CD14-positive monocyte (primary cell): ENCODE results near the gene CYP46A1. TPM values are rescaled to one million over a fixed set of nuclear protein-coding genes. Genes with fewer than 3 reads are reported as not detected.

ENCODE experiments used
- DNase-seq, 3 donors: peaks; one replicate each; pipeline ENCODE4 v3.0.0-alpha.2; 2011 to 2022
- H2AFZ ChIP-seq: 2 replicates; pipeline ENCODE4 v1.6.0; 2012; ENCODE audit warnings: mild to moderate bottlenecking, low read depth, low read length, inconsistent platforms; ENCODE audit not compliant: insufficient read depth, poor library complexity, severe bottlenecking
- H3K27ac ChIP-seq, 2 donors: 1 replicate in 1 of 2; 2 replicates in 1 of 2; pipeline ENCODE4 v1.5.1; 2012 to 2013; ENCODE audit warnings: low read length in 2 of 2, control low read depth in 1 of 2, inconsistent platforms in 1 of 2, low read depth in 1 of 2, mild to moderate bottlenecking in 1 of 2
- H3K27me3 ChIP-seq, 2 donors: one replicate each; pipeline versions ENCODE4 v1.6.0 to v1.6.1; 2011 to 2013; ENCODE audit warnings: low read length in 2 of 2; ENCODE audit not compliant: control insufficient read depth in 2 of 2, insufficient read depth in 2 of 2
- H3K36me3 ChIP-seq, 2 donors: replicated peaks in 1 of 2; 1 replicate in 1 of 2; 2 replicates in 1 of 2; pipeline versions ENCODE4 v1.5.1 to v1.6.1; 2012 to 2013; ENCODE audit warnings: low read length in 2 of 2, control low read depth in 1 of 2, inconsistent platforms in 1 of 2, mild to moderate bottlenecking in 1 of 2; ENCODE audit not compliant: insufficient read depth in 2 of 2, control insufficient read depth in 1 of 2
- H3K4me1 ChIP-seq, 2 donors: 1 replicate in 1 of 2; 2 replicates in 1 of 2; pipeline versions ENCODE4 v1.5.1 to v1.6.1; 2012 to 2013; ENCODE audit warnings: low read length in 2 of 2, control low read depth in 1 of 2, inconsistent platforms in 1 of 2, mild to moderate bottlenecking in 1 of 2, moderate library complexity in 1 of 2; ENCODE audit not compliant: insufficient read depth in 2 of 2, control insufficient read depth in 1 of 2
- H3K4me2 ChIP-seq: replicated peaks from 2 replicates; pipeline ENCODE3; 2012; ENCODE audit warnings: low read length, moderate library complexity, mild to moderate bottlenecking; ENCODE audit not compliant: poor library complexity, severe bottlenecking; ENCODE audit errors: extremely low read depth
- H3K4me3 ChIP-seq, 3 experiments: fragments of 200-600 bp in 1 of 3; sonication (generic) in 1 of 3; replicated peaks in 1 of 3; 1 replicate in 2 of 3; 2 replicates in 1 of 3; pipeline ENCODE4 v1.5.1; 2011 to 2013; ENCODE audit warnings: low read length in 3 of 3, mild to moderate bottlenecking in 3 of 3, control low read depth in 2 of 3, low read depth in 2 of 3, inconsistent platforms in 1 of 3, moderate library complexity in 1 of 3
- H3K79me2 ChIP-seq: 2 replicates; pipeline ENCODE4 v1.6.0; 2012; ENCODE audit warnings: mild to moderate bottlenecking, control low read depth, inconsistent platforms, low read length, moderate library complexity; ENCODE audit not compliant: insufficient read depth
- H3K9ac ChIP-seq: 2 replicates; pipeline ENCODE4 v1.6.0; 2017; ENCODE audit warnings: low read length, mild to moderate bottlenecking; ENCODE audit not compliant: insufficient read depth, poor library complexity, severe bottlenecking
- H3K9me3 ChIP-seq, 2 donors: replicated peaks in 1 of 2; 1 replicate in 1 of 2; 2 replicates in 1 of 2; pipeline versions ENCODE4 v1.5.1 to v1.6.1; 2012 to 2013; ENCODE audit warnings: low read length in 2 of 2, control low read depth in 1 of 2; ENCODE audit not compliant: control insufficient read depth in 1 of 2, insufficient read depth in 1 of 2
- H4K20me1 ChIP-seq: 2 replicates; pipeline ENCODE4 v1.6.0; 2012; ENCODE audit warnings: mild to moderate bottlenecking, low read length, control low read depth, moderate library complexity; ENCODE audit not compliant: insufficient read depth
- H3K27ac Mint-ChIP-seq, 7 donors: one replicate each; pipeline ENCODE4 v1.8.0; 2020; ENCODE audit warnings: mild to moderate bottlenecking in 7 of 7, mixed read lengths in 7 of 7, moderate library complexity in 6 of 7, inconsistent platforms in 2 of 7
- H3K27me3 Mint-ChIP-seq, 3 donors: one replicate each; pipeline ENCODE4 v1.8.0; 2021 to 2022; ENCODE audit warnings: low read depth in 3 of 3, mild to moderate bottlenecking in 3 of 3, mixed read lengths in 3 of 3, moderate library complexity in 3 of 3, inconsistent platforms in 1 of 3
- H3K36me3 Mint-ChIP-seq, 2 donors: one replicate each; pipeline ENCODE4 v1.8.0; 2020; ENCODE audit warnings: mixed read lengths in 2 of 2, inconsistent platforms in 1 of 2, mild to moderate bottlenecking in 1 of 2
- H3K4me1 Mint-ChIP-seq: one replicate; pipeline ENCODE4 v1.8.0; 2020; ENCODE audit warnings: mild to moderate bottlenecking, mixed read lengths
- H3K4me3 Mint-ChIP-seq, 2 donors: one replicate each; pipeline ENCODE4 v1.8.0; 2020; ENCODE audit warnings: mild to moderate bottlenecking in 2 of 2, mixed read lengths in 2 of 2, moderate library complexity in 1 of 2
- H3K9me3 Mint-ChIP-seq, 7 donors: one replicate each; pipeline ENCODE4 v1.8.0; 2020 to 2022; ENCODE audit warnings: mixed read lengths in 7 of 7, mild to moderate bottlenecking in 6 of 7, moderate library complexity in 6 of 7, inconsistent platforms in 2 of 7
- WGBS: methylation state at CpG from one replicate; pipeline ENCODE4 v1.1.5; 2013; ENCODE audit warnings: missing lambda C conversion rate; ENCODE audit not compliant: insufficient coverage; 5-methylcytosine and 5-hydroxymethylcytosine counted together
- intact Hi-C, 2 donors: fragments of 100-400 bp; cut with micrococcal nuclease; formaldehyde crosslinking; loops; one replicate each; pipeline versions ENCODE4 v1.15.0 to v1.15.1; 2023
- polyA plus RNA-seq, 3 donors: library from polyadenylated mRNA; depleted of rRNA in 1 of 3; unstranded in 2 of 3; stranded (reverse) in 1 of 3; fragments of 300-500 nt in 2 of 3; fragments of >200 nt in 1 of 3; fragmentation: Illumina TruSeq in 2 of 3; gene quantifications; 1 replicate in 2 of 3; 2 replicates in 1 of 3; pipeline ENCODE4 v1.2.3, GENCODE V29; 2012 to 2021
- TF ChIP-seq, protein P1 (sequence below): fragments of 200-600 bp; IDR thresholded peaks from one replicate; pipeline ENCODE4 v1.8.0; 2022; ENCODE audit warnings: antibody characterized with exemption, mild to moderate bottlenecking

CYP46A1 gene
- polyA plus RNA-seq, 3 donors: not detected

DNA sequence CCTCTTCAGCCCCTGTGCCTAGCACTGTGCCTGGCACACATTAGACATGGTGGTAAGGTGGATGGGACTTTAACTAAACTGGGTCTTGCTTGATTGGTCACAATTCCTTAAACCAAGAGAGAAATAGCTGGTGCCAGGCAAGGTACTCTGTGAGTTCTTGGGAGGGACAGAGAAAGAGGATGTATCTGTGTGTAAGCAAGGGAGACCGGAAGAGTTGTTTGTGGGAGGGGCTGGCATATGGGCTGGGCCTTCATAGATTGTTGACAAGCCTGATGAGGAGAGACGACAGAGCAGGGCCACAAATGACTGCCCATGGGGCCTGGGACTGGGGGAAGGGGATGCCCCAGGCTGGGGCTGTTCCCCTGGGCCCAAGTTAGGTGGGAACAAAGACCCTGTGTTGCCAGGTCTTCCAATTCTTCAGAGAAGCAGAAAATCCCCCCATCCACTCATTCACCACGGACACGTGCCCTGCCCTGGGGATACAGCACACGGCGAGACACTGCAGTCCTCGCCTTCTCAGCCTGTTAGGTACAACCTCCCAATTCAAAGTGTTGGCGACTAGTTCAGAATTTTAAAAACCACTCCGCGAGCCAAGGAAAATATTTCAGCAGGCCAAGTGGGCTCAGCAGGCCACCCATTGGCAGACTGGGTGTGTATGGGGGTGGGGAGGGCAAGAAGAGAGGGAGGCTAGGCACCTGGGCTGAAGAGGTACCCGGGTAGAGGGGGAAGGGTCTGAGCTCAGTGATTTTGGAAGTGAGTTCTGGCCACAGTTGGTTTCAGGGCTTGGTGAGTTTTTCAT, 11.4 kb upstream of the CYP46A1 start:
- H3K9me3 ChIP-seq: peaks cover 9 to 13% of the 10 kb centered on the region in 2 donors
- peaks cover 10% of the 10 kb centered on the region in 2 donors for H3K4me1 ChIP-seq
- Mint-ChIP-seq H3K4me3 (peak overlapping the region; percentile 25 to 33), H3K27ac (peak overlapping the region in 2 of 7 donors; percentile 45 to 73), H3K9me3 (peaks cover 4 to 18% (median 10%) of the 10 kb centered on the region in 7 donors), H3K27me3 (peaks cover 23 to 33% (median 29%) of the 10 kb centered on the region in 3 donors), H3K4me1 (peaks cover 10% of the 10 kb centered on the region), H3K36me3 (no peaks in the 10 kb centered on the region)
- H4K20me1 ChIP-seq: no peaks in the 10 kb centered on the region
- peaks cover 0 to 11% of the 10 kb centered on the region in 2 donors for H3K27me3 ChIP-seq
- H3K9ac ChIP-seq: no peak overlapping the region
- peak; percentile 25 to 43 (median 34) for DNase-seq
- intact Hi-C loops: no loop called here
- H3K27ac ChIP-seq: no peak overlapping the region
- TF ChIP-seq, protein P1, sequence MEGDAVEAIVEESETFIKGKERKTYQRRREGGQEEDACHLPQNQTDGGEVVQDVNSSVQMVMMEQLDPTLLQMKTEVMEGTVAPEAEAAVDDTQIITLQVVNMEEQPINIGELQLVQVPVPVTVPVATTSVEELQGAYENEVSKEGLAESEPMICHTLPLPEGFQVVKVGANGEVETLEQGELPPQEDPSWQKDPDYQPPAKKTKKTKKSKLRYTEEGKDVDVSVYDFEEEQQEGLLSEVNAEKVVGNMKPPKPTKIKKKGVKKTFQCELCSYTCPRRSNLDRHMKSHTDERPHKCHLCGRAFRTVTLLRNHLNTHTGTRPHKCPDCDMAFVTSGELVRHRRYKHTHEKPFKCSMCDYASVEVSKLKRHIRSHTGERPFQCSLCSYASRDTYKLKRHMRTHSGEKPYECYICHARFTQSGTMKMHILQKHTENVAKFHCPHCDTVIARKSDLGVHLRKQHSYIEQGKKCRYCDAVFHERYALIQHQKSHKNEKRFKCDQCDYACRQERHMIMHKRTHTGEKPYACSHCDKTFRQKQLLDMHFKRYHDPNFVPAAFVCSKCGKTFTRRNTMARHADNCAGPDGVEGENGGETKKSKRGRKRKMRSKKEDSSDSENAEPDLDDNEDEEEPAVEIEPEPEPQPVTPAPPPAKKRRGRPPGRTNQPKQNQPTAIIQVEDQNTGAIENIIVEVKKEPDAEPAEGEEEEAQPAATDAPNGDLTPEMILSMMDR: no peak
- no peaks in the 10 kb centered on the region for H3K79me2 ChIP-seq
- H2AFZ ChIP-seq: peak overlapping the region; percentile 57
- no peaks in the 10 kb centered on the region for H3K36me3 ChIP-seq
- 66% methylated on average over 10 of the region's 11 CpGs for WGBS
- no peak overlapping the region for H3K4me2 ChIP-seq
- no peak overlapping the region for H3K4me3 ChIP-seq

DNA sequence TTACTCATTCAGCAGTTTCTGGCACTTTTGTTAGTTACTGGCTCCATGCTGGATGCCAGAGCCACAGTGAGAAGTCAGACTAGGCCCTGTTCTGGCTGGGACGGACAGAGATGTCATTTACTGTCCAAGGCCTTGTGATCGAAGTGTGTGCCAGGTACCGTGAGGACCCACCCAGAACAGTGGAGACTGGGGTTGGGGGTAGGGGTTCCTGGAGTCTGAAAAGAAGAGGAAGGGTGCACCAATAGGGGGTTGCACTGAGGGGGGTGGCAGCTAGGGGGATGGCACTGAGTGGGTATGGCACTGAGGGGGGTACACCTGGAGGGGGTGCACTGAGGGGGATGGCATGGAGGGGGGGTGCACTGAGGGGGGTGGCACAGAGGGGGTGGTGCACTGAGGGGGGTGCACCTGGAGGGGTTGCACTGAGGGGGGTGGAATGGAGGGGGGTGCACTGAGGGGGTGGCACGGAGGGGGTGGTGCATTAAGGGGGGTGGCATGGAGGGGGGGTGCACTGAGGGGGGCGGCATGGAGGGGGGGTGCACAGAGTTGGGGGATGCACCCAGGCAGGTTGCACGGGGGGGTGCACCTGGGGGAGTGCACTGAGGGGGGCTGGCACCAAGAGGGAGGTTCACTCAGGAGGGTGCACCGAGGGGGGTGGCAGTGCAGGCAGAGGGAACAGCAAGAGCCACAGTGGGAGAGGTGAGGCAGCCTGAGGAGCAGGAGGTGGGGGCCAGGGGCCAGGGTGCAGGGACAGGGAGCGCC, 10.6 kb upstream of the CYP46A1 start:
- Mint-ChIP-seq H3K36me3 (no peaks in the 10 kb centered on the region), H3K27ac (peak overlapping the region in 1 of 7 donors; percentile 44), H3K4me1 (peaks cover 8% of the 10 kb centered on the region), H3K27me3 (peaks cover 23 to 33% (median 29%) of the 10 kb centered on the region in 3 donors), H3K9me3 (peaks cover 12 to 23% (median 16%) of the 10 kb centered on the region in 7 donors), H3K4me3 (no peak overlapping the region)
- TF ChIP-seq, protein P1: no peak
- no peak for DNase-seq
- WGBS: 95% methylated on average over 6 of the region's 8 CpGs
- H3K4me2 ChIP-seq: no peak overlapping the region
- H2AFZ ChIP-seq: peak overlapping the region; percentile 57
- no peaks in the 10 kb centered on the region for H3K79me2 ChIP-seq
- H3K4me1 ChIP-seq: peaks cover 9 to 10% of the 10 kb centered on the region in 2 donors
- H3K9ac ChIP-seq: no peak overlapping the region
- no peak overlapping the region for H3K27ac ChIP-seq
- peaks cover 17 to 20% of the 10 kb centered on the region in 2 donors for H3K9me3 ChIP-seq
- no peak overlapping the region for H3K4me3 ChIP-seq
- intact Hi-C loops: no loop called here
- H3K36me3 ChIP-seq: no peaks in the 10 kb centered on the region
- H3K27me3 ChIP-seq: peaks cover 0 to 11% of the 10 kb centered on the region in 2 donors
- no peaks in the 10 kb centered on the region for H4K20me1 ChIP-seq
